ENCODE data around the gene COL21A1.

DNA sequence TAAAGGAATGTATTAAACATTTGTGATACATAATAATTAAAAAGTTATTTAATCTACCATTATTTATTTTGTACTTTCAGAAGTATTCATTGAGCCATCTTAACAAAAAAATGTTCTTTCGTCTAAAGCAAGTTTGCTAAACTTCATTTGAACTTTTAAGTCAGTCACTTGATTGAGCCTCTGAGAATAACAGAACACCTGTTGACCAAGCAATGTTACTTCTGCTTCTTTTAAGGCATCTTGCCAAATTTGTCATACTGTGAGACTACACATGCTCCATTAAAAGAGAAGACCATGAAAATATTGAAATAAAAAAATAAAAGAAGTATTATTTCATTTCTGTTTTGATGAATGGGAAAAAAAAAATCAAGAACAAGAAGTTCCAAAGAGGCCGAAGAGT, 230.2 kb downstream of the COL21A1 start:
- TF ChIP-seq CTCF (IDR thresholded peaks at IDR 0.05), result no peak
- no peak for TF ChIP-seq POLR2AphosphoS5 (IDR thresholded peaks at IDR 0.05; ENCODE audit: low read depth, low read length)

All from Panc1 (cell line).